ENCODE data around the gene MAPKAP1.

MAPKAP1 gene

GRCh38 chr9:125508249-125508648, 198.8 kb downstream of the MAPKAP1 start:
- DNase-seq: no peak

GRCh38 chr9:125507226-125507625, 199.8 kb downstream of the MAPKAP1 start:
- DNase-seq: no peak

- DNase-seq: no peak
Observed at GRCh38 chr9:125505988-125506438, 201.0 kb downstream of the MAPKAP1 start.

GRCh38 chr9:125504616-125505015, 202.4 kb downstream of the MAPKAP1 start:
- no peak for DNase-seq

GRCh38 chr9:125497906-125498305, 209.1 kb downstream of the MAPKAP1 start:
- DNase-seq: no peak

- no peak for DNase-seq
Observed at GRCh38 chr9:125497478-125497877, 209.5 kb downstream of the MAPKAP1 start.

GRCh38 chr9:125496313-125496834, 210.6 kb downstream of the MAPKAP1 start:
- DNase-seq: no peak

GRCh38 chr9:125495172-125496119, 211.6 kb downstream of the MAPKAP1 start:
- no peak for DNase-seq

- no peak for DNase-seq
Observed at GRCh38 chr9:125494653-125494915, 212.4 kb downstream of the MAPKAP1 start.

GRCh38 chr9:125493881-125494652, 212.9 kb downstream of the MAPKAP1 start:
- DNase-seq: no peak

- DNase-seq: no peak
Observed at GRCh38 chr9:125493384-125493783, 213.6 kb downstream of the MAPKAP1 start.

- DNase-seq: no peak
Observed at GRCh38 chr9:125492719-125493118, 214.3 kb downstream of the MAPKAP1 start.

- no peak for DNase-seq
Observed at GRCh38 chr9:125487842-125488241, 219.2 kb downstream of the MAPKAP1 start.

GRCh38 chr9:125486576-125486975, 220.4 kb downstream of the MAPKAP1 start:
- no peak for DNase-seq

- DNase-seq: no peak
Observed at GRCh38 chr9:125486152-125486508, 220.9 kb downstream of the MAPKAP1 start.

- DNase-seq: no peak
Observed at GRCh38 chr9:125485471-125486151, 221.4 kb downstream of the MAPKAP1 start.

GRCh38 chr9:125484350-125485282, 222.4 kb downstream of the MAPKAP1 start:
- no peak for DNase-seq

- no peak for DNase-seq
Observed at GRCh38 chr9:125483697-125484096, 223.3 kb downstream of the MAPKAP1 start.

GRCh38 chr9:125479846-125480615, 227.0 kb downstream of the MAPKAP1 start:
- no peak for DNase-seq

- DNase-seq: no peak
Observed at GRCh38 chr9:125477089-125477544, 229.9 kb downstream of the MAPKAP1 start.

GRCh38 chr9:125476645-125477044, 230.4 kb downstream of the MAPKAP1 start:
- no peak for DNase-seq

All from activated naive CD4-positive, alpha-beta T cell treated with anti-CD3 and anti-CD28 coated beads, Interleukin-2, amount 50 U/mL, for 16 hours (primary cell).